ENCODE data around the gene GNGT2. TPM values are rescaled to one million over a fixed set of nuclear protein-coding genes. Genes with fewer than 3 reads are reported as not detected.

The GNGT2 gene
- not detected in 2 replicates for total RNA-seq

GRCh38 chr17:49210158-49211029 lies at the start of gene GNGT2, which contains the start of gene ABI3:
Gene GNGT2, minus strand, starts transcription at chr17:49210574. Its CDS starts 3,152 bp downstream, at chr17:49207422.
Gene ABI3, plus strand, starts transcription at chr17:49210707. Its CDS starts 18 bp downstream, at chr17:49210725.

GRCh38 chr17:49230636-49231562 lies 20.5 kb upstream of the GNGT2 start, which contains the start of gene PHOSPHO1:
Gene PHOSPHO1, minus strand, starts transcription at chr17:49230787. Its CDS starts 4,096 bp downstream, at chr17:49226691.

Other genes starting within 250 kb of the GNGT2 start
- gene GIP, start 242.0 kb downstream of the GNGT2 start, total RNA-seq, result not detected in 2 replicates
- gene IGF2BP1, start 213.2 kb downstream of the GNGT2 start, total RNA-seq, result under 0.01 and 0.24 TPM in 2 replicates
- 0.24 and 1.3 TPM in 2 replicates for gene B4GALNT2, start 77.8 kb downstream of the GNGT2 start, total RNA-seq
- not detected in 2 replicates for gene ABI3, start 133 bp upstream of the GNGT2 start, total RNA-seq
- gene PHOSPHO1, start 20.2 kb upstream of the GNGT2 start, total RNA-seq, result not detected in 2 replicates
- gene ZNF652, start 151.7 kb upstream of the GNGT2 start, total RNA-seq, result 6.7 and 8.3 TPM in 2 replicates
- gene PHB1, start 204.3 kb upstream of the GNGT2 start, total RNA-seq, result 149 and 187 TPM in 2 replicates

All from tracheal epithelial cell (primary cell).